ENCODE data around the gene BRD7. TPM values are rescaled to one million over a fixed set of nuclear protein-coding genes. Genes with fewer than 3 reads are reported as not detected.
A peak's percentile ranks its signal among the peaks of the same experiment; 100 is the strongest.

BRD7 gene
- total and polyA plus RNA-seq, 2 of the 4 experiments (the other 2 are of a cell fraction), result 24.8 to 29.9 TPM

- H2BK15ac ChIP-seq (ENCODE audit: low read depth, low read length), result no peak overlapping the region
- TF ChIP-seq USF2 (IDR thresholded peaks at IDR 0.05; ENCODE audit: low read depth, low read length), result no peak
- TF ChIP-seq BHLHE40 (IDR thresholded peaks at IDR 0.05; ENCODE audit: low read depth, low read length), result no peak
- no peak for TF ChIP-seq CHD1 (IDR thresholded peaks at IDR 0.05; ENCODE audit: low read depth, low read length)
- TF ChIP-seq CTCF (conservative IDR thresholded peaks at IDR 0.05; ENCODE audit: low read depth, low read length), result no peak
- no peak for TF ChIP-seq MXI1 (IDR thresholded peaks at IDR 0.05; ENCODE audit: borderline replicate concordance, low read depth, low read length)
- TF ChIP-seq ELK1 (IDR thresholded peaks at IDR 0.05; ENCODE audit: borderline replicate concordance, low read depth, low read length), result no peak
- no peak for TF ChIP-seq NFE2L2 (IDR thresholded peaks at IDR 0.05; ENCODE audit: low read depth, low read length)
- TF ChIP-seq CEBPB (IDR thresholded peaks at IDR 0.05; ENCODE audit: low read depth, low read length), result no peak
- no peak for TF ChIP-seq RFX5 (IDR thresholded peaks at IDR 0.05; ENCODE audit: low read depth, low read length)
- TF ChIP-seq FOS (IDR thresholded peaks at IDR 0.05; ENCODE audit: low read depth, low read length), result no peak
- no peak for TF ChIP-seq RCOR1 (IDR thresholded peaks at IDR 0.05; ENCODE audit: insufficient replicate concordance, low read length)
- DNase-seq (peak; percentile 41), ATAC-seq (ENCODE audit: low read depth) (peak; percentile 57)
- no peak overlapping the region for H4K8ac ChIP-seq (ENCODE audit: low read depth in 2 of 2, low read length in 2 of 2)
- no peaks in the 10 kb centered on the region for H4K20me1 ChIP-seq (ENCODE audit: insufficient read depth, low read length)
- H3K9me3 ChIP-seq (ENCODE audit: control insufficient read depth, insufficient read depth, low read length), result no peaks in the 10 kb centered on the region
- H3K4me3 ChIP-seq (ENCODE audit: insufficient read depth, low read depth, low read length), result no peak overlapping the region
- H3K27ac ChIP-seq (ENCODE audit: insufficient read depth, low read length), result no peak overlapping the region
- H4K91ac ChIP-seq (ENCODE audit: insufficient read depth, low read depth, low read length), result no peak overlapping the region
- H3K18ac ChIP-seq (ENCODE audit: low read depth, low read length), result no peak overlapping the region
- no peak overlapping the region for H3K9ac ChIP-seq (ENCODE audit: low read depth, low read length)
- no peak overlapping the region for H2AFZ ChIP-seq (replicated peaks; ENCODE audit: low read length, poor library complexity)
- no peaks in the 10 kb centered on the region for H3K27me3 ChIP-seq (ENCODE audit: control insufficient read depth, insufficient read depth, low read length)
- no CpG with 5 or more reads among the region's 5 CpGs for WGBS, 2 experiments (ENCODE audit: extremely low coverage in 2 of 2, insufficient read length in 1 of 2)
- no peak overlapping the region for H4K5ac ChIP-seq (ENCODE audit: low read depth, low read length)
- no peak overlapping the region for H3K14ac ChIP-seq (replicated peaks; ENCODE audit: low read depth, low read length)
- no peak overlapping the region for H2BK20ac ChIP-seq (ENCODE audit: low read depth, low read length)
- no peak overlapping the region for H3K56ac ChIP-seq (ENCODE audit: extremely low read depth, insufficient read depth, low read length)
- H3K36me3 ChIP-seq (ENCODE audit: control insufficient read depth, insufficient read depth, low read length), result peaks cover 12% of the 10 kb centered on the region
- POLR2A ChIA-PET (ENCODE audit: unreplicated experiment), result no interaction called here
- no peak overlapping the region for H3K4ac ChIP-seq (ENCODE audit: low read depth, low read length)
- H2BK5ac ChIP-seq (ENCODE audit: low read depth, low read length, poor library complexity, severe bottlenecking), result no peak overlapping the region
- H3K23ac ChIP-seq (ENCODE audit: low read depth, low read length), result no peak overlapping the region
- H2AK9ac ChIP-seq (replicated peaks; ENCODE audit: low read depth, low read length, poor library complexity), result no peak overlapping the region
- no TSS peak for BruUV-seq (replicated peaks)
- no peaks in the 10 kb centered on the region for H3K9me1 ChIP-seq (ENCODE audit: insufficient read depth, low read length)
- no peak overlapping the region for H2BK120ac ChIP-seq (ENCODE audit: low read depth, low read length)
- intact Hi-C loops (cut with micrococcal nuclease) (no loop called here), in situ Hi-C loops (cut with MboI; ENCODE audit: low sequenced_read_pairs) (loop anchor here (5.0 to 25.0 kb wide), 2 partner anchors 124 to 264 kb away; no protein-coding TSS in a partner anchor), dilution Hi-C loops (cut with HindIII; ENCODE audit: low sequenced_read_pairs, unreplicated experiment) (no loop called here)
- H3K4me1 ChIP-seq (ENCODE audit: control insufficient read depth, insufficient read depth, low read length), result no peaks in the 10 kb centered on the region
- H3K4me2 ChIP-seq (ENCODE audit: low read depth, low read length), result no peak overlapping the region
- H3K79me1 ChIP-seq (ENCODE audit: low read depth in 1 of 2, low read length in 2 of 2), result peaks cover 2 to 3% of the 10 kb centered on the region in 2 experiments; a peak in 3 of 4 replicates
- CTCF ChIA-PET, result no interaction called here
- H2AK5ac ChIP-seq (ENCODE audit: low read depth, low read length), result no peak overlapping the region
Observed at GRCh38 chr16:50351116-50351515, 17.7 kb downstream of the BRD7 start.

Data from IMR-90 (cell line).